Activated CD8-positive, alpha-beta T cell treated with anti-CD3 and anti-CD28 coated beads, Interleukin-2, amount 10 ng/mL, durations not matched to agents 7 days and 5 days (primary cell): ENCODE data around the gene MFSD6. TPM values are rescaled to one million over a fixed set of nuclear protein-coding genes. Genes with fewer than 3 reads are reported as not detected.
A peak's percentile ranks its signal among the peaks of the same experiment; 100 is the strongest.

Source experiments
- ATAC-seq: fragments of 150-1000 bp; cut with Tn5 transposase; one replicate; pipeline ENCODE4 v1.10.0; 2021; ENCODE audit warnings: moderate library complexity
- CTCF ChIA-PET: fragments of 350-600 bp; sonication (Branson Sonifier 250); formaldehyde crosslinking; loops from one replicate; lab custom pipeline; 2021; ENCODE audit warnings: antibody characterized with exemption; lab: Charles Lee
- POLR2A ChIA-PET: fragments of 350-600 bp; sonication (Branson Sonifier 250); formaldehyde crosslinking; loops from one replicate; lab custom pipeline; 2021; ENCODE audit warnings: antibody characterized with exemption; lab: Charles Lee
- DNase-seq: peaks from one replicate; pipeline ENCODE4 v3.0.0-alpha.2; 2020
- H3K27ac Mint-ChIP-seq: one replicate; pipeline ENCODE4 v1.8.0; 2021; ENCODE audit warnings: mild to moderate bottlenecking, mixed read lengths
- H3K27me3 Mint-ChIP-seq: one replicate; pipeline ENCODE4 v1.8.0; 2021; ENCODE audit warnings: low read depth, mixed read lengths
- H3K36me3 Mint-ChIP-seq: one replicate; pipeline ENCODE4 v1.8.0; 2021; ENCODE audit warnings: low read depth, mixed read lengths
- H3K4me1 Mint-ChIP-seq: one replicate; pipeline ENCODE4 v1.8.0; 2021; ENCODE audit warnings: low read depth, mixed read lengths
- H3K4me3 Mint-ChIP-seq: one replicate; pipeline ENCODE4 v1.8.0; 2021; ENCODE audit warnings: mild to moderate bottlenecking, mixed read lengths
- H3K9me3 Mint-ChIP-seq: one replicate; pipeline ENCODE4 v1.8.0; 2022; ENCODE audit warnings: mixed read lengths; ENCODE audit not compliant: insufficient read depth
- total RNA-seq, 2 experiments: library from RNA; stranded (reverse); gene quantifications; one replicate each; pipeline ENCODE4 v1.2.3, GENCODE V29; 2021

Gene MFSD6
- total RNA-seq, 2 experiments from 2014 or later: 51.8 to 53.2 TPM

- POLR2A ChIA-PET: no interaction called here
- Mint-ChIP-seq H3K4me3 (no peak overlapping the region), H3K9me3 (no peaks in the 10 kb centered on the region), H3K27me3 (no peaks in the 10 kb centered on the region), H3K36me3 (peaks cover 30% of the 10 kb centered on the region), H3K4me1 (peaks cover 42% of the 10 kb centered on the region), H3K27ac (no peak overlapping the region)
- DNase-seq (no peak), ATAC-seq (no peak)
- CTCF ChIA-PET: no interaction called here
Observed at GRCh38 chr2:190526105-190526750, 118.1 kb downstream of the MFSD6 start.

GRCh38 chr2:190527214-190527613 is 119.1 kb downstream of the MFSD6 start:
- POLR2A ChIA-PET: no interaction called here
- H3K27me3 Mint-ChIP-seq: no peaks in the 10 kb centered on the region
- no peak overlapping the region for H3K4me3 Mint-ChIP-seq
- DNase-seq (no peak), ATAC-seq (no peak)
- no peak overlapping the region for H3K27ac Mint-ChIP-seq
- CTCF ChIA-PET: no interaction called here
- peaks cover 26% of the 10 kb centered on the region for H3K36me3 Mint-ChIP-seq
- H3K4me1 Mint-ChIP-seq: peaks cover 42% of the 10 kb centered on the region
- no peaks in the 10 kb centered on the region for H3K9me3 Mint-ChIP-seq

GRCh38 chr2:190527918-190528317 is 119.8 kb downstream of the MFSD6 start:
- no peak overlapping the region for H3K4me3 Mint-ChIP-seq
- no peak for DNase-seq
- H3K36me3 Mint-ChIP-seq: peaks cover 21% of the 10 kb centered on the region
- H3K4me1 Mint-ChIP-seq: peaks cover 49% of the 10 kb centered on the region
- ATAC-seq: no peak
- ChIA-PET CTCF (no interaction called here), POLR2A (no interaction called here)
- no peak overlapping the region for H3K27ac Mint-ChIP-seq
- H3K9me3 Mint-ChIP-seq: no peaks in the 10 kb centered on the region
- H3K27me3 Mint-ChIP-seq: no peaks in the 10 kb centered on the region

GRCh38 chr2:190528521-190529001 is 120.4 kb downstream of the MFSD6 start:
- H3K27ac Mint-ChIP-seq: no peak overlapping the region
- ChIA-PET CTCF (no interaction called here), POLR2A (interaction anchor here (0.5 kb wide), 1 partner anchor 139 kb away, joined by 3 read pairs; no protein-coding TSS in a partner anchor)
- no peaks in the 10 kb centered on the region for H3K27me3 Mint-ChIP-seq
- peaks cover 20% of the 10 kb centered on the region for H3K36me3 Mint-ChIP-seq
- no peak for DNase-seq
- no peak for ATAC-seq
- H3K9me3 Mint-ChIP-seq: no peaks in the 10 kb centered on the region
- no peak overlapping the region for H3K4me3 Mint-ChIP-seq
- H3K4me1 Mint-ChIP-seq: peaks cover 56% of the 10 kb centered on the region

- Mint-ChIP-seq H3K36me3 (peaks cover 21% of the 10 kb centered on the region), H3K4me1 (peaks cover 61% of the 10 kb centered on the region), H3K9me3 (no peaks in the 10 kb centered on the region), H3K27me3 (no peaks in the 10 kb centered on the region), H3K4me3 (no peak overlapping the region), H3K27ac (peak overlapping the region; percentile 22)
- ChIA-PET POLR2A (interaction anchor here (0.6 to 2.7 kb wide), 2 partner anchors 123 to 183 kb away, joined by 3 to 11 read pairs; no protein-coding TSS in a partner anchor), CTCF (interaction anchor here (1.3 to 1.5 kb wide), 2 partner anchors 12 to 152 kb away, joined by 3 to 5 read pairs; no protein-coding TSS in a partner anchor)
- ATAC-seq (no peak), DNase-seq (no peak)
Observed at GRCh38 chr2:190529486-190530247, 121.5 kb downstream of the MFSD6 start.

- ATAC-seq: no peak
- Mint-ChIP-seq H3K4me3 (no peak overlapping the region), H3K27ac (no peak overlapping the region)
Observed at GRCh38 chr2:190530248-190530900, 122.2 kb downstream of the MFSD6 start.

GRCh38 chr2:190532581-190532980 is 124.4 kb downstream of the MFSD6 start:
- Mint-ChIP-seq H3K4me1 (peaks cover 64% of the 10 kb centered on the region), H3K4me3 (peak overlapping the region; percentile 95), H3K36me3 (peaks cover 33% of the 10 kb centered on the region), H3K9me3 (peaks cover 8% of the 10 kb centered on the region), H3K27me3 (no peaks in the 10 kb centered on the region), H3K27ac (peak overlapping the region; percentile 57)
- ATAC-seq: no peak
- no peak for DNase-seq
- CTCF ChIA-PET: interaction anchor here (1.9 kb wide), 1 partner anchor 150 kb away, joined by 5 read pairs; no protein-coding TSS in a partner anchor
- POLR2A ChIA-PET: interaction anchor here (0.9 to 2.7 kb wide), 4 partner anchors 13 to 349 kb away, joined by 3 to 19 read pairs (median 10); partner anchors contain the start of gene GLS

More at GRCh38 chr2:190530248-190530900, 122.2 kb downstream of the MFSD6 start:
- peaks cover 21% of the 10 kb centered on the region for H3K36me3 Mint-ChIP-seq
- H3K27me3 Mint-ChIP-seq: no peaks in the 10 kb centered on the region
- no peak for DNase-seq
- peaks cover 59% of the 10 kb centered on the region for H3K4me1 Mint-ChIP-seq
- CTCF ChIA-PET: interaction anchor here (1.2 to 1.5 kb wide), 3 partner anchors 12 to 151 kb away, joined by 3 to 5 read pairs (median 3); no protein-coding TSS in a partner anchor
- no peaks in the 10 kb centered on the region for H3K9me3 Mint-ChIP-seq
- POLR2A ChIA-PET: interaction anchor here (2.7 kb wide), 1 partner anchor 123 kb away, joined by 11 read pairs; no protein-coding TSS in a partner anchor

- DNase-seq: no peak
- ChIA-PET POLR2A (interaction anchor here (0.6 to 2.7 kb wide), 19 partner anchors 9 to 771 kb away, joined by 3 to 34 read pairs (median 5); partner anchors contain the start of genes GLS, MFSD6 and OSGEPL1), CTCF (interaction anchor here (1.1 to 1.9 kb wide), 2 partner anchors 117 to 151 kb away, joined by 3 to 5 read pairs; no protein-coding TSS in a partner anchor)
- H3K9me3 Mint-ChIP-seq: peaks cover 14% of the 10 kb centered on the region
- H3K36me3 Mint-ChIP-seq: peaks cover 37% of the 10 kb centered on the region
- H3K4me3 Mint-ChIP-seq: peak overlapping the region; percentile 95
- ATAC-seq: no peak
- H3K27ac Mint-ChIP-seq: peak overlapping the region; percentile 99
- no peaks in the 10 kb centered on the region for H3K27me3 Mint-ChIP-seq
- peaks cover 64% of the 10 kb centered on the region for H3K4me1 Mint-ChIP-seq
Observed at GRCh38 chr2:190533175-190533967, 125.2 kb downstream of the MFSD6 start.

GRCh38 chr2:190533968-190534309 is 125.8 kb downstream of the MFSD6 start:
- H3K36me3 Mint-ChIP-seq: peaks cover 43% of the 10 kb centered on the region
- peak; percentile 73 for DNase-seq

GRCh38 chr2:190534310-190535120 is 126.4 kb downstream of the MFSD6 start, which contains the start of gene NEMP2:
Gene NEMP2 (minus strand): TSS chr2:190534722. CDS start chr2:190534655, 67 bp downstream.
- peaks cover 44% of the 10 kb centered on the region for H3K36me3 Mint-ChIP-seq
- POLR2A ChIA-PET: interaction anchor here (0.6 to 2.7 kb wide), 20 partner anchors 9 to 772 kb away, joined by 3 to 34 read pairs (median 4); partner anchors contain the start of genes GLS, MFSD6 and OSGEPL1
- no peaks in the 10 kb centered on the region for H3K27me3 Mint-ChIP-seq
- peak within 1 kb of the TSS; percentile 95 for H3K4me3 Mint-ChIP-seq
- CTCF ChIA-PET: interaction anchor here (1.1 kb wide), 1 partner anchor 116 kb away, joined by 3 read pairs; no protein-coding TSS in a partner anchor
- H3K9me3 Mint-ChIP-seq: peaks cover 25% of the 10 kb centered on the region
- peaks cover 56% of the 10 kb centered on the region for H3K4me1 Mint-ChIP-seq
- H3K27ac Mint-ChIP-seq: peak within 1 kb of the TSS; percentile 99
- peak; percentile 86 for DNase-seq
- peak; percentile 80 for ATAC-seq

More at GRCh38 chr2:190533968-190534309, 125.8 kb downstream of the MFSD6 start:
- CTCF ChIA-PET: interaction anchor here (1.1 to 1.9 kb wide), 2 partner anchors 116 to 151 kb away, joined by 3 to 5 read pairs; no protein-coding TSS in a partner anchor
- peaks cover 60% of the 10 kb centered on the region for H3K4me1 Mint-ChIP-seq
- POLR2A ChIA-PET: interaction anchor here (0.6 to 2.7 kb wide), 19 partner anchors 9 to 771 kb away, joined by 3 to 34 read pairs (median 5); partner anchors contain the start of genes GLS, MFSD6 and OSGEPL1
- no peaks in the 10 kb centered on the region for H3K27me3 Mint-ChIP-seq
- peak overlapping the region; percentile 99 for H3K27ac Mint-ChIP-seq
- ATAC-seq: peak; percentile 44
- H3K4me3 Mint-ChIP-seq: peak overlapping the region; percentile 95
- peaks cover 19% of the 10 kb centered on the region for H3K9me3 Mint-ChIP-seq
